ENCODE data around the gene LYZL1.

DNA sequence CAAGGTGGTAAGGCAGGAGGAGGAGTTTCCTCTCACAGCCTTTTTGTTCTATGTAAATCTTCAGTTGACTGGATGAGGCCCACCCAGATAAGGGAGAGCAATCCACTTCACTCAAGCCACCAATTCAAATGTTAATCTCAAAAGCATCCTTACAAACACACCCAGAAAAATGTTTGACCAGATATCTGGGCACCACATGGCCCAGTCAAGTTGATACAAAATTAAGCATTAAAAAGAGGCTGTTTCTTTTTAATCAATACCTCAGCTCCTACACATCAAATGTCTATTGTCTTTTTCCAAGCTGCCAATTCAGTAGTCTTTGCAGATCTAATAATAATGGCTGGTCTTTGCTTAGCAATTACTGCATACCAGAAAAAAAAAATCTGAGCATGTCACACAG is 18.0 kb upstream of the LYZL1 start:
- TF ChIP-seq POLR2A (IDR thresholded peaks at IDR 0.05) (no peak), POLR2AphosphoS5 (IDR thresholded peaks at IDR 0.05) (no peak)
- TF ChIP-seq, protein P1, sequence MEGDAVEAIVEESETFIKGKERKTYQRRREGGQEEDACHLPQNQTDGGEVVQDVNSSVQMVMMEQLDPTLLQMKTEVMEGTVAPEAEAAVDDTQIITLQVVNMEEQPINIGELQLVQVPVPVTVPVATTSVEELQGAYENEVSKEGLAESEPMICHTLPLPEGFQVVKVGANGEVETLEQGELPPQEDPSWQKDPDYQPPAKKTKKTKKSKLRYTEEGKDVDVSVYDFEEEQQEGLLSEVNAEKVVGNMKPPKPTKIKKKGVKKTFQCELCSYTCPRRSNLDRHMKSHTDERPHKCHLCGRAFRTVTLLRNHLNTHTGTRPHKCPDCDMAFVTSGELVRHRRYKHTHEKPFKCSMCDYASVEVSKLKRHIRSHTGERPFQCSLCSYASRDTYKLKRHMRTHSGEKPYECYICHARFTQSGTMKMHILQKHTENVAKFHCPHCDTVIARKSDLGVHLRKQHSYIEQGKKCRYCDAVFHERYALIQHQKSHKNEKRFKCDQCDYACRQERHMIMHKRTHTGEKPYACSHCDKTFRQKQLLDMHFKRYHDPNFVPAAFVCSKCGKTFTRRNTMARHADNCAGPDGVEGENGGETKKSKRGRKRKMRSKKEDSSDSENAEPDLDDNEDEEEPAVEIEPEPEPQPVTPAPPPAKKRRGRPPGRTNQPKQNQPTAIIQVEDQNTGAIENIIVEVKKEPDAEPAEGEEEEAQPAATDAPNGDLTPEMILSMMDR (IDR thresholded peaks at IDR 0.05), result no peak

Measured in breast epithelium (tissue), 3 donors.